BE2C (cell line): ENCODE measurements around the gene TUB.

ENCODE experiments used
- DNase-seq: peaks from one replicate; pipeline ENCODE4 v3.0.0-alpha.2; 2020
- H3K27me3 ChIP-seq: fragments of 250-450 bp; sonication (Bioruptor Pico); 2 replicates; pipeline ENCODE4 v1.5.1; 2020; ENCODE audit warnings: mild to moderate bottlenecking
- H3K36me3 ChIP-seq: fragments of 250-450 bp; sonication (Bioruptor Pico); 2 replicates; pipeline ENCODE4 v1.5.1; 2020; ENCODE audit warnings: mild to moderate bottlenecking
- H3K4me1 ChIP-seq: fragments of 250-450 bp; sonication (Bioruptor Pico); 2 replicates; pipeline ENCODE4 v1.5.1; 2020
- H3K4me3 ChIP-seq: 2 replicates; pipeline ENCODE4 v1.5.1; 2011; ENCODE audit warnings: low read depth, low read length
- H3K9me3 ChIP-seq: fragments of 250-450 bp; sonication (Bioruptor Pico); 2 replicates; pipeline ENCODE4 v1.5.1; 2020
- TF ChIP-seq, protein P1 (sequence below): IDR thresholded peaks from 2 replicates; pipeline ENCODE4 v1.5.1; 2012; ENCODE audit warnings: mild to moderate bottlenecking, low read depth, low read length

Gene TUB

DNA sequence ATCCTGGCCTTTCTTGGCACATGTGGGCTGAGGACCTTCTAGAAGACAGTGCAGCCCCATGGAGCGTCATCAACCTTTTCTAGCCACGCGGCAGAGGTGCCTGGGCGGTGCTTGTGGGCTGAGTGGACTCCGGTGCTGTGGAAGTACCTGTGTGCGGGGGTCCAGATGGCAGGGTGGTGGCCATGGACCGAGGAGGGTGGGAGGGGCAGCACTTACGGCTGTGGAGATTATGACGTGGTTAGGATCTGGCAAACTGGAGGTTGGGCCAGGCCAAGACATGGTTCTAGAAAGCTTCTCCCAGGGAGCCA is 2.0 kb downstream of the TUB start:
- Histone ChIP-seq H3K4me1 (peaks cover 26% of the 10 kb centered on the region), H3K9me3 (no peaks in the 10 kb centered on the region), H3K4me3 (peak overlapping the region; percentile 76), H3K36me3 (no peaks in the 10 kb centered on the region; the same call in none of the 2 replicates), H3K27me3 (no peaks in the 10 kb centered on the region)
- no peak for DNase-seq
- TF ChIP-seq, protein P1, sequence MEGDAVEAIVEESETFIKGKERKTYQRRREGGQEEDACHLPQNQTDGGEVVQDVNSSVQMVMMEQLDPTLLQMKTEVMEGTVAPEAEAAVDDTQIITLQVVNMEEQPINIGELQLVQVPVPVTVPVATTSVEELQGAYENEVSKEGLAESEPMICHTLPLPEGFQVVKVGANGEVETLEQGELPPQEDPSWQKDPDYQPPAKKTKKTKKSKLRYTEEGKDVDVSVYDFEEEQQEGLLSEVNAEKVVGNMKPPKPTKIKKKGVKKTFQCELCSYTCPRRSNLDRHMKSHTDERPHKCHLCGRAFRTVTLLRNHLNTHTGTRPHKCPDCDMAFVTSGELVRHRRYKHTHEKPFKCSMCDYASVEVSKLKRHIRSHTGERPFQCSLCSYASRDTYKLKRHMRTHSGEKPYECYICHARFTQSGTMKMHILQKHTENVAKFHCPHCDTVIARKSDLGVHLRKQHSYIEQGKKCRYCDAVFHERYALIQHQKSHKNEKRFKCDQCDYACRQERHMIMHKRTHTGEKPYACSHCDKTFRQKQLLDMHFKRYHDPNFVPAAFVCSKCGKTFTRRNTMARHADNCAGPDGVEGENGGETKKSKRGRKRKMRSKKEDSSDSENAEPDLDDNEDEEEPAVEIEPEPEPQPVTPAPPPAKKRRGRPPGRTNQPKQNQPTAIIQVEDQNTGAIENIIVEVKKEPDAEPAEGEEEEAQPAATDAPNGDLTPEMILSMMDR, result no peak

DNA sequence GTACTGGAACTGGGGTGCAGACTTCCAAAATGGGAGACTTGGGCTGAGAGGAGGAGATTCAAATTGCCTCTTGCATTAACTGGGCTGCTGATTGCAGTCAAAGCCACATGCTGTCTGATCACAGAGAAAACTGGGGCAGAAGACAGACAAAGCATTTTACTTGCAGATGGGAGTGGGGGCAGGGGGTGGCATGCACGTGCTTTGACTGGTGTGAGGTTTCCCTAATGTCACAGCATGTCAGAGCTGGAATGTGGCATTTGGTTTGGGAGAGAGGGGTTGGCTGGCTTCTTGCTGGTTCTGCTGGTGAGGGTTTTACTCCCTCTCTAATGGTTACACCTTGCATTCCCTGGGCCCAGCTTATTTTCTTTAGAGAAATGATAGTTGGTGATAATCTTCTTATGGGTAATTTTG is 2.9 kb downstream of the TUB start:
- no peaks in the 10 kb centered on the region for H3K9me3 ChIP-seq

DNA sequence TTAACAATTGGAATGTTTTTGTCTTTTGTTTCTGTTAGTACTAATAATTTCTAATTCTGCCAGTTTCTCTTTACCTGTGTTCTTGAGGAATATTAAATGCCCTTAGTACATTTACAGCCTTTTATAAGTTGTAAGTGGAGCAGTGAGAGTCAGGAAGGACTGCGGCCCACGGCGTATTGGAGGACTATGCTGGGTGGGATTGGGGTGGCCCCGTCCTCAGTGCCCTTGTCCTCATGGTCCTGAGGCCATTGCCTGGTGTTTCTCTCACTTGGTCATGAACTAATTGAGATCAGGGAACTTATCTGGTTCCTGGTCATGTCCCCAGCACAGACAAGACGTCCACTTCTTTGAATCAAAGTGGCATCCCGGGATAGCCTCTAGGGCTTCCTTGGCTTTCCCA is 3.3 kb downstream of the TUB start:
- H3K9me3 ChIP-seq, result no peaks in the 10 kb centered on the region
- H3K4me3 ChIP-seq, result peak overlapping the region; percentile 76; the same call in 1 of the 2 replicates
- no peaks in the 10 kb centered on the region for H3K27me3 ChIP-seq
- TF ChIP-seq, protein P1, result no peak
- no peak for DNase-seq
- no peaks in the 10 kb centered on the region; the same call in none of the 2 replicates for H3K36me3 ChIP-seq
- H3K4me1 ChIP-seq, result peaks cover 27% of the 10 kb centered on the region

More for the DNA sequence above, 2.9 kb downstream of the TUB start:
- no peaks in the 10 kb centered on the region for H3K27me3 ChIP-seq
- DNase-seq, result no peak
- peaks cover 27% of the 10 kb centered on the region for H3K4me1 ChIP-seq
- TF ChIP-seq, protein P1, result no peak
- no peaks in the 10 kb centered on the region; the same call in none of the 2 replicates for H3K36me3 ChIP-seq
- peak overlapping the region; percentile 76 for H3K4me3 ChIP-seq

DNA sequence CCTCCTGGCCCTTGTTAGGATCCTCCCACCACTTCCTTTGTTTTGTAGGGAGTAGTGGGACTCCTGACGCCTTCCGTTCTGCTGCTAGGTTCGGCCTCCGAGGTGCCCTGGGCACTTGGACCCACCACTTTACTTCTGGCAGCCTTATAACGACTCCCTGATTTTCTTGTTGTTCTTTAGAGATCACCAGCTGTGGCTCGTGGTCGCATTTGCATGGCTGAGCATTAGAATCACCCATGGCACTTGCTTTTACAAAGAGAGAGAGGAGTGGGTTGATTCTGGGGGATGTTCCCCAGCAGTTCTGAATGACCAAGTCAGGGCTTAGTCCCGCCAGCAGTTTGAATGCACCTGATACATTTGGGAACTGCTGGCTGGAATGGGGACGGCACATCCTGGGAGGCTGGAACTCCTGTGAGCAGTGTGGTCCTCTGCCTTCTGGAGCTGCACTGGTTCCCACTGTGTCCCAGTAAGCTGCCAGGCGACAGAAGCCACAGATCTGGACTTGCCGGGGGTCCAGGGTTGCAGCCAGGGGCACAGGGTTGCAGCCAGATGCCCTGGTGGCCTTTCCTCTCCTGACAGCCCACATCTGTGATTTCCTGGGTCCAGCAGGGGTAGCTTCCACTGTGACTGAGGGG is 4.1 kb downstream of the TUB start:
- Histone ChIP-seq H3K27me3 (no peaks in the 10 kb centered on the region), H3K9me3 (no peaks in the 10 kb centered on the region), H3K36me3 (peaks cover 2% of the 10 kb centered on the region), H3K4me3 (peak overlapping the region; percentile 6), H3K4me1 (peaks cover 27% of the 10 kb centered on the region)
- DNase-seq, result no peak
- TF ChIP-seq, protein P1, result no peak

DNA sequence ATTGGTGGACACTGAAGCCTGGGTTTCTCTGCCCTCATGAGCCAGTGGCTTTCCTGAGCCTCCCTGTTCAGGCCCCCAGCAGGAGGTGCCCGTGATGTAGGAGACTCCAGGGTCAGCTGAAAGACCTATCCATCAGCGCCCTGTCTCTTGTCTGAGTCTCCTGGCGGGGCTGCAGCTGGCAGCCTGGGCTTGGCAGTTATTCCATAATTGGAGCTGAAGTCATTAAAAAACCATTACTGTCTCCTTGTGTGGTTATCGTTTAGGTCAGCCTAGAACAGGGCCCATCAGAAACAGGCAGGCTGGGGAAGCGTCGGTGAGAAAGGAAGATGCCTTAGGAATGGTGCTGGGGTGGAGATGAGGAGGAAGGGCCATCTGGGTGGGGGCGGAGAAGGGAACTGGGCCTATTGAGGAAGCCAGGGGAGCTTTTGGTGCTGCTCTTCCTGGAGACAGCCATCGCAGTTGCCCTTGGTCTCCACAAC is 5.0 kb downstream of the TUB start:
- TF ChIP-seq, protein P1, result peak; percentile 47
- Histone ChIP-seq H3K36me3 (peaks cover 11% of the 10 kb centered on the region), H3K4me1 (peaks cover 30% of the 10 kb centered on the region), H3K9me3 (no peaks in the 10 kb centered on the region), H3K4me3 (no peak overlapping the region; the same call in 1 of the 2 replicates), H3K27me3 (no peaks in the 10 kb centered on the region)
- DNase-seq, result peak; percentile 80

DNA sequence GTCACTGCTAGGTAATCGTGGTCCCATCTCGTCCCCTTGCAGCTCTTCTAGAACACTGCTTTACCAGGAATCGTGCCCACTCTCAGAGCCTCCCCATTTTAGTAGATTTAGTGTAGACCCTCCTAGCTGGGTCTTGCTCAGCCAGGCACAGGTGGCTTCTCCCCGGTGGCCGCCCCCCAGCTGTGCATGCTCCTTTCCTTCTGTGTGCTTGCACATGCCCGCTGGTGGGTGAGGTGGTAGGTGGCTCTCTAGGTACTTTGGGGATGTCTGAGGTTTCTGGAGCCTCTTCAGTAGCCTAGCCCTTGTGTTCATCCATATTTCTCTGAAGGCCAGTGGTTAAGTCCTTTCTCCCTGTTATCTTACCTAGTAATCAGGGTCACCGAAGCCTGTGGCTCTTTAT is 5.6 kb downstream of the TUB start:
- TF ChIP-seq, protein P1, result no peak
- Histone ChIP-seq H3K4me3 (no peak overlapping the region), H3K27me3 (no peaks in the 10 kb centered on the region), H3K36me3 (peaks cover 16% of the 10 kb centered on the region), H3K4me1 (peaks cover 30% of the 10 kb centered on the region), H3K9me3 (no peaks in the 10 kb centered on the region)
- no peak for DNase-seq
